ENCODE results near the gene DDN.

- TF ChIP-seq CTCF (IDR thresholded peaks at IDR 0.05; ENCODE audit: low read length) (no peak), EZH2 (IDR thresholded peaks at IDR 0.05; ENCODE audit: borderline replicate concordance, low read length) (no peak)
Measured at GRCh38 chr12:49039421-49040363, 40.5 kb upstream of the DDN start.

Data from OCI-LY1 (cell line).